Endothelial cell (in vitro differentiated cells): ENCODE measurements around the gene RNF144A. TPM values are rescaled to one million over a fixed set of nuclear protein-coding genes. Genes with fewer than 3 reads are reported as not detected.

Source experiments
- DNase-seq: peaks from one replicate; pipeline ENCODE4 v3.0.0; 2021; ENCODE audit warnings: low spot score
- H3K27ac Mint-ChIP-seq: one replicate; pipeline ENCODE4 v1.8.0; 2021; ENCODE audit warnings: mixed read lengths, inconsistent platforms; ENCODE audit not compliant: unreplicated experiment
- H3K27me3 Mint-ChIP-seq: one replicate; pipeline ENCODE4 v1.8.0; 2021; ENCODE audit warnings: mild to moderate bottlenecking, moderate library complexity, mixed read lengths, inconsistent platforms; ENCODE audit not compliant: unreplicated experiment
- H3K36me3 Mint-ChIP-seq: one replicate; pipeline ENCODE4 v1.8.0; 2021; ENCODE audit warnings: mild to moderate bottlenecking, low read depth, mixed read lengths, inconsistent platforms; ENCODE audit not compliant: unreplicated experiment
- H3K4me1 Mint-ChIP-seq: one replicate; pipeline ENCODE4 v1.8.0; 2021; ENCODE audit warnings: mild to moderate bottlenecking, mixed read lengths, inconsistent platforms; ENCODE audit not compliant: unreplicated experiment
- H3K4me3 Mint-ChIP-seq: one replicate; pipeline ENCODE4 v1.8.0; 2021; ENCODE audit warnings: mild to moderate bottlenecking, mixed read lengths, inconsistent platforms; ENCODE audit not compliant: unreplicated experiment
- H3K9me3 Mint-ChIP-seq: one replicate; pipeline ENCODE4 v1.8.0; 2021; ENCODE audit warnings: mixed read lengths, inconsistent platforms; ENCODE audit not compliant: unreplicated experiment
- total RNA-seq: library from RNA; stranded (reverse); fragmentation: NEBNext Ultra II Directional; extraction: Animal tissue kit (Norgen Biotek cat#: 25700); gene quantifications from one replicate; pipeline ENCODE4 v1.2.1, GENCODE V29; 2021; ENCODE audit not compliant: unreplicated experiment
- TF ChIP-seq, protein P1 (sequence below): fragments of 200-600 bp; sonication (generic); IDR thresholded peaks from one replicate; pipeline ENCODE4 v1.5.0; 2021; ENCODE audit warnings: antibody characterized with exemption; ENCODE audit not compliant: unreplicated experiment

RNF144A gene
- total RNA-seq, 1 donor from 2014 or later, result 81.3 TPM

DNA sequence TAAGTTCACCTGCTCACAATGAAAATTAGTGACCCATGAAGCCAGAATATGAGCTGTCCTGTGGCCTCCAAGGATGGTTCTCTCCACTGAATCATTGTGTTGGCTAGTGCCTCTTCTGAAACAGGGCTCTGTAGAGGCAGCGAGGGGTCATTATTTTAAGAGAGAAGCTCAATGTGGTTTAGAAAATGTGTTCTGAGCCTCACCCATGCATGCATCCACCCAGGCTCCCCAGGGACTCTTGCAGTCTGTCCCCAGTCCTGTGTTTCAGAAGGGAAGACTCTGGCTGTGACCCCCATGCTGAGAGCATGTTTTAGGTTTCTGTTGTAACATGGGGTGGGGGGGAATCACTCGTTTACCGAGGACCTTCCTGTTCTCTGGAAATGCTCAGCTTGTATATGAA, 135.2 kb downstream of the RNF144A start:
- Mint-ChIP-seq H3K27me3 (peaks cover 7% of the 10 kb centered on the region), H3K36me3 (peaks cover 10% of the 10 kb centered on the region), H3K4me1 (peaks cover 9% of the 10 kb centered on the region), H3K4me3 (no peak overlapping the region), H3K9me3 (no peaks in the 10 kb centered on the region), H3K27ac (no peak overlapping the region)
- TF ChIP-seq, protein P1, sequence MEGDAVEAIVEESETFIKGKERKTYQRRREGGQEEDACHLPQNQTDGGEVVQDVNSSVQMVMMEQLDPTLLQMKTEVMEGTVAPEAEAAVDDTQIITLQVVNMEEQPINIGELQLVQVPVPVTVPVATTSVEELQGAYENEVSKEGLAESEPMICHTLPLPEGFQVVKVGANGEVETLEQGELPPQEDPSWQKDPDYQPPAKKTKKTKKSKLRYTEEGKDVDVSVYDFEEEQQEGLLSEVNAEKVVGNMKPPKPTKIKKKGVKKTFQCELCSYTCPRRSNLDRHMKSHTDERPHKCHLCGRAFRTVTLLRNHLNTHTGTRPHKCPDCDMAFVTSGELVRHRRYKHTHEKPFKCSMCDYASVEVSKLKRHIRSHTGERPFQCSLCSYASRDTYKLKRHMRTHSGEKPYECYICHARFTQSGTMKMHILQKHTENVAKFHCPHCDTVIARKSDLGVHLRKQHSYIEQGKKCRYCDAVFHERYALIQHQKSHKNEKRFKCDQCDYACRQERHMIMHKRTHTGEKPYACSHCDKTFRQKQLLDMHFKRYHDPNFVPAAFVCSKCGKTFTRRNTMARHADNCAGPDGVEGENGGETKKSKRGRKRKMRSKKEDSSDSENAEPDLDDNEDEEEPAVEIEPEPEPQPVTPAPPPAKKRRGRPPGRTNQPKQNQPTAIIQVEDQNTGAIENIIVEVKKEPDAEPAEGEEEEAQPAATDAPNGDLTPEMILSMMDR, result no peak
- DNase-seq, result no peak

DNA sequence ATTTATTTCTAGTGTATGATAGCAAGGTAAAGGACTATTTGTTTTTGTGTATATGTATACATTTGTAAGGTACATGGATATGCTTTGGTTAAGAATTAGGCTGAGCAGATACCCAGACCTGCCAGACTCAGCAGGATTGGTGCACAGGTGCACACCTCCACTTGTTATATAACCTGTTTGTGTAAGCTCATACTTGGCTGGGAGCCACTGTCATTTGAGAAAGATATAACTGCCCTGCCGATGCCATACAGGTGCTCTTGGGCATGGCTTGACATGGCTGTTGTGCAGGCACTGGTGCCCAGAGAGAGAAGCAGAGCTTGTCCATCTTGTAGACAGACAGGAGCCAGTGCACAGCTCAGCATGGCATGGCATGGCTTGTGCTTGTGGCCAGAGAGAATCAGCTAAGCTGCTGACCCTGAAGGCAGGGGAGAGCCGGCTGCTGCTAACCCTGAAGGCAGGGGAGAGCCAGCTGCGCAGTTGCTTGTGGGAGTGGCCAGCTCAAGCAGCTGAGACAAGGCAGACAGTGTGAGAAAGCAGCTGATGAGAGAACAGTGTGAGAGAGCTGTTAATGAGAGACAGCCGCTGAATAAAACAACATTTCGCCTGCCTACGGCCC, 136.5 kb downstream of the RNF144A start:
- Mint-ChIP-seq H3K27ac (no peak overlapping the region), H3K36me3 (peaks cover 3% of the 10 kb centered on the region), H3K9me3 (no peaks in the 10 kb centered on the region), H3K27me3 (peaks cover 3% of the 10 kb centered on the region), H3K4me3 (no peak overlapping the region), H3K4me1 (peaks cover 4% of the 10 kb centered on the region)
- TF ChIP-seq, protein P1, result no peak
- no peak for DNase-seq

DNA sequence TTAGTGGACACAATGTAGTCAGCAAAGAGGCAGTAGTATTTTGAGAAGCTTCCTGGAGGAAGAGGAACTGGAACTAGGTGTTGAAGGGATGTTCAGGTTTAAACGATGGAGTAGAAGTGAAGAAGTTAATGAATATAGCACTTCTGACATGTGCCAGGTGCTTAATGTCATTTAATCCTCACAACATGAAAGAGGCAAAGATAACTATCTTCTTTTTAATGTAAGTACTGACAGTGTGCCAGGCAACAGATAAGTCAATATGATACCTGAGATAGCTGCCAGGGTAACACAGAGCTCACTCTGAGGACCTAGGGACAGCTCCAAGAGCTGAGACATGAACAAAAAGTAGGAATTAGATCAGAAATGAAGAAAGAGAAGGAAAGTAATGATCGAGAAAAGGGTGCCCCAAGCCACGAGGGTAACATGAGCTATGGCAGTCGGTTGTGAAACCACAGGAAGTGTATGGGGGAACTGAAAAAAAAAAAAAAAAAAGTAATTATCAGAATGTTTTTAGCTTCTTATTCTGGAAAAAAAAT, 140.7 kb downstream of the RNF144A start:
- Mint-ChIP-seq H3K4me3 (no peak overlapping the region), H3K9me3 (no peaks in the 10 kb centered on the region), H3K36me3 (peaks cover 1% of the 10 kb centered on the region), H3K4me1 (peaks cover 4% of the 10 kb centered on the region), H3K27me3 (peaks cover 1% of the 10 kb centered on the region), H3K27ac (no peak overlapping the region)
- TF ChIP-seq, protein P1, result no peak
- DNase-seq, result no peak

DNA sequence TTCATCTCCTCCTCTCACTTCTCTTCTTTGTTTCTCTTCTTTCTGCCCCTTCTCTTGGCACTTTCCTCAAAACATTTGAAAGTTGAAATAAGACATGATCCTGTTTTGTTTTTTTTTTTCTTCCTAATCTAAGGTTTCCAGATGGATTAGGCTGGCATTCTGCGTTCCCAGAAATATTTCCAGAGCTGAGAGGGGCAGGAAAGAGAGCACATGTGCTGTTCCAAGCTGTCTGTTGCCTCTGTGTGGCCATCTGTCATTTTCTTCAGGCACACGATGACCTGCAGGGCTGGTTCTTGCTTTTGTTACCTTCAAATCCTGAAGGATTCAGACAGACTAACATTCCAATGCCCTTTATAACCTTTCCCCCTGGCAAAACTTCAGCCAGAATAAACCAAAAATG, 142.9 kb downstream of the RNF144A start:
- no peak overlapping the region for H3K27ac Mint-ChIP-seq
- no peaks in the 10 kb centered on the region for H3K9me3 Mint-ChIP-seq
- H3K4me1 Mint-ChIP-seq, result peaks cover 4% of the 10 kb centered on the region
- no peak for DNase-seq
- peaks cover 18% of the 10 kb centered on the region for H3K36me3 Mint-ChIP-seq
- peaks cover 3% of the 10 kb centered on the region for H3K27me3 Mint-ChIP-seq
- H3K4me3 Mint-ChIP-seq, result no peak overlapping the region
- TF ChIP-seq, protein P1, result no peak

DNA sequence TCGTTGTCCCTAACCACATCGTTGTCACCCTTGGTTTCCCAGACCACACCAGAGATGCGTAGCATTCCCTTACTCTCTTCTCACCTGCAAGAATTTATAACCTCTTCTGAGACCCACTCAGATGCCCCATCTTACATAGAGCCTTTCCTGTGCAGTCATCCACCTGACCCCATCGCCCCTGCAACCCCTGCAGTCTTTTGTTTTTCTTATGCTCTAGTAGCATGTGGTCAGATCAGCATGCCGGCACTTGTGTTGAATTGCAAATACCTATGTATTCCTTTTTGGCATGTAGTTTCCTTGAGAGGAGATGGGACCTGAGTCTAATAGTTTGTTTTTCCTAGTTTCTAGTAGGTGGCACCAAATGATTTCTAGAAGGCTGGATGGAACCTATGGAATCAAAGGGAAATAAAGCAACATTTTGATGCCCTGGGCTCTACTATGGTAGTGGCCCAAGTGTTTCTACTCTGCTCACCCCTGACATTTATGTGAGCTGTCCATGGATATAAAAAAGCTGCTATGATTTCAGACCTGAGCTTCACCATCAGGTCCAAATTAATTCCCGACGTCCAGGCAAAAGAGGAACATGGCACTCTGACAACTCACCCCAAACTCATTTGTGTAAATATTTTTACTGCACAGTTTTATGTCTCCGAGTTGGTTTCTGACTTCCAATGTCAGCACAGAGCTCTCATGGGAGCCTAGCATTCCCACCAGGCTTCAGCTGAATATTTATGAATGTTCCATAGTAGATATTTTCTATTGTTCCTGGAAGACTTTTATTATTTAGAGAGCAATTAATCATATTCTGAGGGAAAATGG, 143.6 kb downstream of the RNF144A start:
- peaks cover 3% of the 10 kb centered on the region for H3K27me3 Mint-ChIP-seq
- no peaks in the 10 kb centered on the region for H3K9me3 Mint-ChIP-seq
- TF ChIP-seq, protein P1, result no peak
- no peak for DNase-seq
- peaks cover 18% of the 10 kb centered on the region for H3K36me3 Mint-ChIP-seq
- peaks cover 4% of the 10 kb centered on the region for H3K4me1 Mint-ChIP-seq
- H3K4me3 Mint-ChIP-seq, result no peak overlapping the region
- no peak overlapping the region for H3K27ac Mint-ChIP-seq
